Suprapubic skin (tissue), 4 donors: ENCODE measurements around the gene ST6GALNAC6. TPM values are rescaled to one million over a fixed set of nuclear protein-coding genes. Genes with fewer than 3 reads are reported as not detected.
A peak's percentile ranks its signal among the peaks of the same experiment; 100 is the strongest.

ENCODE experiments used
- DNase-seq, 2 donors: peaks; one replicate each; pipeline ENCODE4 v3.0.0-alpha.2; 2019; ENCODE audit warnings: low spot score in 2 of 2
- H3K27ac ChIP-seq: fragments of 200-600 bp; sonication (generic); one replicate; pipeline ENCODE4 v1.5.1; 2019
- H3K27me3 ChIP-seq: fragments of 200-600 bp; sonication (generic); one replicate; pipeline ENCODE4 v1.5.1; 2019
- H3K36me3 ChIP-seq: fragments of 200-600 bp; sonication (generic); one replicate; pipeline ENCODE4 v1.5.1; 2019
- H3K4me1 ChIP-seq: fragments of 200-600 bp; sonication (generic); one replicate; pipeline ENCODE4 v1.5.1; 2019
- H3K4me3 ChIP-seq: fragments of 200-600 bp; sonication (generic); one replicate; pipeline ENCODE4 v1.5.1; 2019; ENCODE audit warnings: mild to moderate bottlenecking
- H3K9me3 ChIP-seq: fragments of 200-600 bp; sonication (generic); one replicate; pipeline ENCODE4 v1.5.1; 2019
- EP300 ChIP-seq: sonication (generic); formaldehyde crosslinking; IDR thresholded peaks from one replicate; pipeline ENCODE4 v1.6.1; 2017; ENCODE audit warnings: antibody characterized with exemption
- POLR2A ChIP-seq, 2 donors: fragments of 450-650 bp; IDR thresholded peaks; one replicate each; pipeline ENCODE4 v1.6.1; 2017; ENCODE audit warnings: antibody characterized with exemption in 2 of 2, mild to moderate bottlenecking in 2 of 2, moderate library complexity in 2 of 2
- POLR2AphosphoS5 ChIP-seq, 3 donors: sonication (generic); formaldehyde crosslinking; IDR thresholded peaks; one replicate each; pipeline ENCODE4 v1.6.1; 2017; ENCODE audit warnings: antibody characterized with exemption in 3 of 3
- WGBS: methylation state at CpG from one replicate; pipeline ENCODE4 v1.1.5; 2018; 5-methylcytosine and 5-hydroxymethylcytosine counted together
- total RNA-seq, 4 donors: library from RNA; depleted of rRNA; stranded (reverse); fragments of >200 nt; gene quantifications; one replicate each; pipeline ENCODE4 v1.1.0, GENCODE V29; 2016
- TF ChIP-seq, protein P1 (sequence below), 2 donors: fragments of 200-600 bp in 1 of 2; fragments of 450-650 bp in 1 of 2; sonication (generic) in 1 of 2; IDR thresholded peaks; one replicate each; pipeline ENCODE4 v1.5.1; 2016 to 2019; ENCODE audit warnings: antibody characterized with exemption in 2 of 2, mild to moderate bottlenecking in 1 of 2, moderate library complexity in 1 of 2

Gene ST6GALNAC6, protein sequence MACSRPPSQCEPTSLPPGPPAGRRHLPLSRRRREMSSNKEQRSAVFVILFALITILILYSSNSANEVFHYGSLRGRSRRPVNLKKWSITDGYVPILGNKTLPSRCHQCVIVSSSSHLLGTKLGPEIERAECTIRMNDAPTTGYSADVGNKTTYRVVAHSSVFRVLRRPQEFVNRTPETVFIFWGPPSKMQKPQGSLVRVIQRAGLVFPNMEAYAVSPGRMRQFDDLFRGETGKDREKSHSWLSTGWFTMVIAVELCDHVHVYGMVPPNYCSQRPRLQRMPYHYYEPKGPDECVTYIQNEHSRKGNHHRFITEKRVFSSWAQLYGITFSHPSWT
- 10 to 100 TPM; 41.6 to 50.5 (median 47.0) TPM for total RNA-seq

DNA sequence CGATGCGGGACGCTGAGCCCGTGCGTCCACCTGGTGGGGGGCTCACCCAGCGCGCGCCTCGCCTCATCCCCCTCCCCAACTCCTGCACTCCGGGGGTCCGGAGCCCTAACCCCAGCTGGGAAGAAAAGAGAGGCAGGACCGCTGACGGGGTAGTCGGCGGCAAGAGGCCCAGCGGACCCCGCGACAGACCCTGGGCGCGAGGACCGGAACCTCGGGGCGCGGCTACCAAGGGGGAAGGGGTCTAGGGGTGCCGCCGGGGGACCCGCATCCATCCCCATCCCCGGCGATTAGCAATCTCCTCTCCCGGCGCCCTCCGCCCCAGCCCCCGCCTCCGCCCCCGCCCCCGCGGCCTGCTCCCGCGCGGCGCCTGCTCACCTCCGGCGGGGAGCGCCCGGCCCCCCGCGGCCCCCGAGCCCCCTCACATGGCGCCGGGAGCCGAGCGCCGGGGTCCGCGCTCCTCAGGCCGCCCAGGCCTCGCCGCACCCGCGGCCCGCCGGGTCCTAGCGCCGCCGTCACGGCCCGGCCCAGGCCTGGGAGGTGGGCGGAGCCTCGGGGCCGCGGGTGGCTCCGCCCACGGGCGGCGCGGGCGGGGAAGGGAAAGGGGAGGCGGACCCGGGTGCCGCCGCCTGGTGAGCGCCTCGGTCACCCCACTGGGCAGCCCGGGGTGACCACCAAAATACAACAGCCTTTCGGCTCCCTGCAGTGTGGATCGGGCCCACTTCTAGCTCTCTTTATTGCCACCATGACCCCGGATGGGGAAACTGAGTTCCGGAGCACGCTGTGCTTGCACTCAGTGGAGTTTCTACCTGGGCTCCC lies at the start of gene ST6GALNAC6:
TSS of gene ST6GALNAC6 (minus strand) at position 476 of the 816 bp plus-strand sequence. CDS start 1,622 bp downstream, outside the sequence.
- peaks cover 52% of the 10 kb centered on the region for H3K4me1 ChIP-seq
- no peaks in the 10 kb centered on the region for H3K27me3 ChIP-seq
- H3K9me3 ChIP-seq, result no peaks in the 10 kb centered on the region
- peak in 1 of 2 donors; percentile 72 for DNase-seq
- peaks cover 22% of the 10 kb centered on the region for H3K36me3 ChIP-seq
- peak within 1 kb of the TSS; percentile 97 for H3K4me3 ChIP-seq
- WGBS, result 0% methylated on average over 28 of the region's 89 CpGs
- TF ChIP-seq POLR2A (IDR thresholded peaks at IDR 0.05) (peak in 1 of 2 donors; percentile 56), EP300 (no peak)
- peak within 1 kb of the TSS; percentile 97 for H3K27ac ChIP-seq

DNA sequence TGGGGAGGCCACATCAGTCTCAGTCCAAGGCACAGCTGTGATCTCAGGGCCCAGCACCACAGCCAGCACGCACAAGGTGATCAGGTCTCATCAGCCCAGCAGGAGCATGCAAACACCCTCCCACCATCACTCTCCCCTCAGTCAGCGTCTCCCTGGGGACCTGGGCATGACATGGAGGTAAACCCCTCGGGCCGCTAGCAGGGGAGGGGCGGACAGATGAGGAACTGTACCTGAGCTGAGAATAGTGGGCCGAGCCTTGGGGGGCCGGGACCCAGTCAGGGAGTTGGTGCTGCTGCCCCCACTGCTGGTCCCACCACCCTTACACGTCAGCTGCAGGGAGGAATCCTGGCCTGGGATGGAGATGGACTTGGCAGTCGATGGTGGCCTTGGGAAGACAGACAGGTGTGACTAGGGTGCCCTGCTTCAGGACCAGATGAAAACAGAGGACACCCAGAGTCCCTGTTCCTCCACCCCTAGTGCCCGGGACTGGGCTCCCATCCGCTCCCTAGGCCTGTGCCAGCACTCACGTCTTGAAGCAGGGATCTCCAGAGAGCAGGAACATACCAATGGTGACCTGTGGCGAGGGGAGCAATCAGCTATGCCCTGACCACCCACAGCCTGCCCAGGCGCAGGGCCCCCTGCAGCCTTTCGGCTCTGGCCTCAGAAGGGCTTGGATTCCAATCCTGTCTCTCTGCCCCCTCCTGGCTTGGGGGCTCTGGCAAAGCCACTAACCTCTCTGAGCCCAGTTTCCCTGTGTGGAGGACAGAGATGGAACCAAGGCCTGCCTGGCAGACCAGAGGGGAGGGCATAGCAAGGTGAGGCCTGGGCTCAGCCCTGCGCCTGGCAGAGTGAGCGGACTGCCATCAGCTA lies 48.7 kb upstream of the ST6GALNAC6 start:
- Histone ChIP-seq H3K4me3 (no peak overlapping the region), H3K36me3 (peaks cover 45% of the 10 kb centered on the region), H3K27ac (peak overlapping the region; percentile 51), H3K4me1 (peaks cover 37% of the 10 kb centered on the region), H3K9me3 (no peaks in the 10 kb centered on the region), H3K27me3 (no peaks in the 10 kb centered on the region)
- WGBS, result 91% methylated on average over 12 of the region's 17 CpGs
- no peak for DNase-seq
- TF ChIP-seq EP300 (no peak), POLR2A (IDR thresholded peaks at IDR 0.05) (no peak)

DNA sequence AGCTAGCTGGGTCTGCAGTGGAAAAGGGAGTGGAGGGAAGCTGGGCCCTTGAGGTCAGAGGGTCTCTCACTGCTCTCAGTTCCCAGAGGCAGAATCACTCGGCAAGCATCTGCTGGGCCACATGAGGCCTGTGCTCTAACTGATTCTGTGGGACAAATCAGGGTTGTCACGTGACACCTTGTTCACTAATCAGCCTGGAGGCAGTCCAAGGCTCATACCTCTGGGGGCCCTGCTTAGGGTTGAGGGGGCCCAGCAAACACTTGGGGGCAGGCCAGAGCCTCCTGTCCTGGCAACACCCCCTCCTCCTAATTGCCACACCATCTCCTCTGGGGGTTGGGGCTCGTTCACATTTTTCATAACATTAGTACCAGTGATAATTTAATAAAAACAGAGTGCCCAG lies 47.3 kb upstream of the ST6GALNAC6 start:
- Histone ChIP-seq H3K36me3 (peaks cover 58% of the 10 kb centered on the region), H3K4me3 (no peak overlapping the region), H3K9me3 (no peaks in the 10 kb centered on the region), H3K4me1 (peaks cover 38% of the 10 kb centered on the region), H3K27me3 (no peaks in the 10 kb centered on the region), H3K27ac (no peak overlapping the region)
- no peak for DNase-seq
- TF ChIP-seq POLR2A (IDR thresholded peaks at IDR 0.05) (no peak), EP300 (no peak), POLR2AphosphoS5 (IDR thresholded peaks at IDR 0.05) (no peak)
- TF ChIP-seq, protein P1, sequence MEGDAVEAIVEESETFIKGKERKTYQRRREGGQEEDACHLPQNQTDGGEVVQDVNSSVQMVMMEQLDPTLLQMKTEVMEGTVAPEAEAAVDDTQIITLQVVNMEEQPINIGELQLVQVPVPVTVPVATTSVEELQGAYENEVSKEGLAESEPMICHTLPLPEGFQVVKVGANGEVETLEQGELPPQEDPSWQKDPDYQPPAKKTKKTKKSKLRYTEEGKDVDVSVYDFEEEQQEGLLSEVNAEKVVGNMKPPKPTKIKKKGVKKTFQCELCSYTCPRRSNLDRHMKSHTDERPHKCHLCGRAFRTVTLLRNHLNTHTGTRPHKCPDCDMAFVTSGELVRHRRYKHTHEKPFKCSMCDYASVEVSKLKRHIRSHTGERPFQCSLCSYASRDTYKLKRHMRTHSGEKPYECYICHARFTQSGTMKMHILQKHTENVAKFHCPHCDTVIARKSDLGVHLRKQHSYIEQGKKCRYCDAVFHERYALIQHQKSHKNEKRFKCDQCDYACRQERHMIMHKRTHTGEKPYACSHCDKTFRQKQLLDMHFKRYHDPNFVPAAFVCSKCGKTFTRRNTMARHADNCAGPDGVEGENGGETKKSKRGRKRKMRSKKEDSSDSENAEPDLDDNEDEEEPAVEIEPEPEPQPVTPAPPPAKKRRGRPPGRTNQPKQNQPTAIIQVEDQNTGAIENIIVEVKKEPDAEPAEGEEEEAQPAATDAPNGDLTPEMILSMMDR (IDR thresholded peaks at IDR 0.05), result no peak
- WGBS, result 52% methylated on average over 3 of the region's 3 CpGs

DNA sequence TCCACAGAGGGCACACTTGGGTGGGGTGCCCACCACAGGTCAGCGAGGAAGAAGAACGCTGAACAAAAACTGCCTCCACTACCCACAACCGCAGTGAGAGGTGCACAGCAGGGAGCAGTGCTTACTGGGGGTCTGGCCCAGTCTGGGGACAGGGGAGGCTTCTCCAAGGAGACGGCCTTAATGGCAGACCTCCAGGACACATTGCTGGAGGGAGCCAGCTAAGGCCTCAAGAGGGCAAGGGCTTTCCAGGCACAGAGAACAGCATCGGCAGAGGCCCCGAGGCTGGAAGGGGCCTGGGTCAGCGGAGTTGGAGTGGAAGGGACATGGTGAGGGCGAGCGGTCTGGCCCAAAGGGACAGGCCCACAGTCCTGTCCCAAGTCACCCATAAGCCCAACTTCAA lies 46.5 kb upstream of the ST6GALNAC6 start:
- 90% methylated on average over 9 of the region's 9 CpGs for WGBS
- H3K27me3 ChIP-seq, result no peaks in the 10 kb centered on the region
- peaks cover 62% of the 10 kb centered on the region for H3K36me3 ChIP-seq
- H3K9me3 ChIP-seq, result no peaks in the 10 kb centered on the region
- no peak for DNase-seq
- H3K4me1 ChIP-seq, result peaks cover 34% of the 10 kb centered on the region
- no peak overlapping the region for H3K4me3 ChIP-seq
- no peak for TF ChIP-seq POLR2A (IDR thresholded peaks at IDR 0.05)
- no peak overlapping the region for H3K27ac ChIP-seq

DNA sequence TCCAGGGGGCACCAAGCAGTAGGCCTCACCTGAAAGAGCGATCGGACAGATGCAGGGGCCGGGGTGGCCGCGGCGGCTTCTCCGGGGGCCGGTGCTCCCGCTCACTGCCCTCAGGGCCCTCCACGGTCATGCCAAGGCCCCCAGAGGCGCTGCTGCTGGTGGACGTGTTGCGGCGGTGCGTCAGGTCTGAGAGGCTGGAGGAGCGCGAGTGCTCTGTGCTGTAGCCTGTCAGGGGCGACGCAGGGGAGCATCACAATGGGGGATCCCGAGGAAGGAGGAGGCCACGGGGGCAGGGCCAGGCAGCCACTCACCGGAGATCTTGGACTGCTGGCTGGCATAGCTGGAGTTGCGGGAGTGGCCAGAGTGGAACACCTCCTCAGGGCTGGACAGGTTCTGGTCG lies 45.9 kb upstream of the ST6GALNAC6 start:
- WGBS, result 83% methylated on average over 20 of the region's 24 CpGs
- TF ChIP-seq, protein P1 (IDR thresholded peaks at IDR 0.05), result no peak
- TF ChIP-seq POLR2AphosphoS5 (IDR thresholded peaks at IDR 0.05) (no peak), EP300 (no peak), POLR2A (IDR thresholded peaks at IDR 0.05) (no peak)
- H3K36me3 ChIP-seq, result peaks cover 62% of the 10 kb centered on the region
- no peak overlapping the region for H3K27ac ChIP-seq
- DNase-seq, result no peak
- H3K4me1 ChIP-seq, result peaks cover 28% of the 10 kb centered on the region
- no peaks in the 10 kb centered on the region for H3K9me3 ChIP-seq
- no peaks in the 10 kb centered on the region for H3K27me3 ChIP-seq
- no peak overlapping the region for H3K4me3 ChIP-seq

DNA sequence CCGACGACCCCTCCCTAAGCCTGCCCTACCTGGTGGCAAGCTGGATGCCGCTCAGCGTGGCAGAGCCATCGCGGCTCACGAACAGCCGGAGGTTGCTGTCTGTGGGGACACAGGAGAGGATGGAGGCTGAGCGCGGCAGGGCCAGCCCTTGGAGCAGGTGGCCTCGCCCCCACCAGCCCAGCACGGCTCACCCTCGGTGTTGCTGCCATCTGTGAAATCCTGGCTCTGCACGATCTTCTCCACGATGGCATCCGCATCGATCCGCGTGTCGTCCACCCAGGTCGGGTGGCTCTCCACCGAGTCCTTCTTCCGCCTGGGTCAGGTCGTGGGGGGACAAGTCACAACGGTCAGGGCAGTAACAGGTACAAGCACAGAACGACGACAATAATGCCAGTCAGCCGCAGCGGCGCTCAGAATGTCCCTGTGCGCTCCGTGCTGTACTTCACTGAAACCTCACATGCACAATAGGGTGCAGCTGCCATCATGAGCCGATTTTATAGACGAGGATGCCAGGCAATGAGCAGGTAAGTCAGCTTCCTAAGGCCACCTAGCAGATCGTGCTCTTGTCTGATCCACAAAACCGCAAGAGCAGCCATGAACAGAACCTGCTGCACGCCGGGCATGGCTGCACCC lies 45.3 kb upstream of the ST6GALNAC6 start:
- DNase-seq, result no peak
- 88% methylated on average over 33 of the region's 38 CpGs for WGBS
- no peak overlapping the region for H3K4me3 ChIP-seq
- H3K4me1 ChIP-seq, result peaks cover 24% of the 10 kb centered on the region
- no peaks in the 10 kb centered on the region for H3K9me3 ChIP-seq
- no peaks in the 10 kb centered on the region for H3K27me3 ChIP-seq
- no peak for TF ChIP-seq POLR2AphosphoS5 (IDR thresholded peaks at IDR 0.05)
- TF ChIP-seq, protein P1 (IDR thresholded peaks at IDR 0.05), result no peak
- no peak for TF ChIP-seq POLR2A (IDR thresholded peaks at IDR 0.05)
- TF ChIP-seq EP300, result no peak
- peaks cover 63% of the 10 kb centered on the region for H3K36me3 ChIP-seq
- no peak overlapping the region for H3K27ac ChIP-seq
